Breast epithelium (tissue), 3 donors: ENCODE measurements around the gene LRRC32.

Experiments
- POLR2A ChIP-seq: fragments of 450-650 bp; IDR thresholded peaks from one replicate; pipeline ENCODE4 v1.6.1; 2016; ENCODE audit warnings: antibody characterized with exemption, mild to moderate bottlenecking, moderate library complexity
- POLR2AphosphoS5 ChIP-seq, 3 donors: sonication (generic); formaldehyde crosslinking; IDR thresholded peaks; one replicate each; pipeline ENCODE4 v1.6.1; 2017; ENCODE audit warnings: antibody characterized with exemption in 3 of 3
- TF ChIP-seq, protein P1 (sequence below), 3 donors: fragments of 450-650 bp; IDR thresholded peaks; one replicate each; pipeline ENCODE4 v1.5.1; 2016 to 2017; ENCODE audit warnings: antibody characterized with exemption in 3 of 3, mild to moderate bottlenecking in 3 of 3, moderate library complexity in 3 of 3

DNA sequence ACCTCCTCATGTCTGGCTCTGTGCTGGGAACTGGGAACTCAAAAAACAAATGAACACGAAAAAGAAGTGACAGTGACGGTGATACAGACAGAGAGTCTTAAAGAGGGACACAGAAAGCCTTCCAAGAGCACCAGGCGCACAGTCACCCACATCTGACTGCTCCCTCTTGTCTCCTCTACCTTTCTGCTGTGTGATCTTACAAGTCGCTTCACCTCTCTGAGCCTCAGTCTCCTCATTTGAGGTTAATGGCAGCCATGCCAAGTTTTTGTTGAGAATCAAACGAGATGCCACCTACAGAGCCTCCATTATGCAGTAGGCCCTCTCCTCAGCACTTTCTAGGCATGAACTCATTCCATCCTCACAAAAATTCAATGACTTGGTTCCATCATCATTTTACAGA, 3.7 kb downstream of the LRRC32 start:
- TF ChIP-seq POLR2A (no peak), POLR2AphosphoS5 (IDR thresholded peaks at IDR 0.05) (no peak)
- TF ChIP-seq, protein P1, sequence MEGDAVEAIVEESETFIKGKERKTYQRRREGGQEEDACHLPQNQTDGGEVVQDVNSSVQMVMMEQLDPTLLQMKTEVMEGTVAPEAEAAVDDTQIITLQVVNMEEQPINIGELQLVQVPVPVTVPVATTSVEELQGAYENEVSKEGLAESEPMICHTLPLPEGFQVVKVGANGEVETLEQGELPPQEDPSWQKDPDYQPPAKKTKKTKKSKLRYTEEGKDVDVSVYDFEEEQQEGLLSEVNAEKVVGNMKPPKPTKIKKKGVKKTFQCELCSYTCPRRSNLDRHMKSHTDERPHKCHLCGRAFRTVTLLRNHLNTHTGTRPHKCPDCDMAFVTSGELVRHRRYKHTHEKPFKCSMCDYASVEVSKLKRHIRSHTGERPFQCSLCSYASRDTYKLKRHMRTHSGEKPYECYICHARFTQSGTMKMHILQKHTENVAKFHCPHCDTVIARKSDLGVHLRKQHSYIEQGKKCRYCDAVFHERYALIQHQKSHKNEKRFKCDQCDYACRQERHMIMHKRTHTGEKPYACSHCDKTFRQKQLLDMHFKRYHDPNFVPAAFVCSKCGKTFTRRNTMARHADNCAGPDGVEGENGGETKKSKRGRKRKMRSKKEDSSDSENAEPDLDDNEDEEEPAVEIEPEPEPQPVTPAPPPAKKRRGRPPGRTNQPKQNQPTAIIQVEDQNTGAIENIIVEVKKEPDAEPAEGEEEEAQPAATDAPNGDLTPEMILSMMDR (IDR thresholded peaks at IDR 0.05): no peak
